Panc1 (cell line): Measurements from ENCODE around the gene SFTPB.

Experiments
- SIN3A ChIP-seq: IDR thresholded peaks from 2 replicates; pipeline ENCODE4 v1.6.1; 2012; ENCODE audit warnings: low read depth, mild to moderate bottlenecking, low read length, moderate library complexity, borderline replicate concordance; ENCODE audit not compliant: insufficient read depth
- TF ChIP-seq, protein P1 (sequence below): fragments of 450-650 bp; IDR thresholded peaks from 2 replicates; pipeline ENCODE4 v1.5.1; 2017; ENCODE audit warnings: mild to moderate bottlenecking

DNA sequence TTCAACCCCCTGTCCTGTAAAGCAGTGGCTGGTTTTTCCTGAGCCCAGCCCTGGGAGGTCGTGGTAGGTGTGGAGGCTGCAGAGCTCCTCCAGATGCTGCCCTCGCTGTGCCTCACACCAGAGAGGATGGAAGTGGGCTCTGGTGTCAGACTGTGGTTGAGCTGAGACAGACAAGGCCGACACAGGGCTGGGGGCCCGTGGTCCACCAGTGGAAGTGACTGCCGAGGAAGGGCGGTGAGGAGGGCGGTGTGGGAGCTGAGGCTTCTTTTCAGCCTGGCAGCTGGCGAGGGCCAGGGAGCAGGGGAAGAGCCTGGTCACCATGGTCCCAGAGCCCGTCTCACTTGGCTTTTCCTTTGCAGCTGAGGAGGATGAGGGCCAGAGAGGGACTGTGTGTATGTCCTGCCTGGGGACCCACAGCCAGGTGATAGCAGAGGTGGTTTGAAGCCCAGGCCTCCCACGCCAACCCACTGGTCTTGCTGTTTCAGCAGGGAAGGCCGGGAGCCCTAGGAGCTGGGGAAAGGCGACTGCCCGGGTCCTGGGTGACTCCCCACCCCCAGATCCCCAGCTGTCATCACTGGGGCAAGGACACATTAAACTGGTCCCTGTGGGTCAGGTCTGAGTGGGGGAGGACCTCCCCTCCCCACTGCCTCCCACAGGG is 8.5 kb downstream of the SFTPB start:
- TF ChIP-seq, protein P1, sequence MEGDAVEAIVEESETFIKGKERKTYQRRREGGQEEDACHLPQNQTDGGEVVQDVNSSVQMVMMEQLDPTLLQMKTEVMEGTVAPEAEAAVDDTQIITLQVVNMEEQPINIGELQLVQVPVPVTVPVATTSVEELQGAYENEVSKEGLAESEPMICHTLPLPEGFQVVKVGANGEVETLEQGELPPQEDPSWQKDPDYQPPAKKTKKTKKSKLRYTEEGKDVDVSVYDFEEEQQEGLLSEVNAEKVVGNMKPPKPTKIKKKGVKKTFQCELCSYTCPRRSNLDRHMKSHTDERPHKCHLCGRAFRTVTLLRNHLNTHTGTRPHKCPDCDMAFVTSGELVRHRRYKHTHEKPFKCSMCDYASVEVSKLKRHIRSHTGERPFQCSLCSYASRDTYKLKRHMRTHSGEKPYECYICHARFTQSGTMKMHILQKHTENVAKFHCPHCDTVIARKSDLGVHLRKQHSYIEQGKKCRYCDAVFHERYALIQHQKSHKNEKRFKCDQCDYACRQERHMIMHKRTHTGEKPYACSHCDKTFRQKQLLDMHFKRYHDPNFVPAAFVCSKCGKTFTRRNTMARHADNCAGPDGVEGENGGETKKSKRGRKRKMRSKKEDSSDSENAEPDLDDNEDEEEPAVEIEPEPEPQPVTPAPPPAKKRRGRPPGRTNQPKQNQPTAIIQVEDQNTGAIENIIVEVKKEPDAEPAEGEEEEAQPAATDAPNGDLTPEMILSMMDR, result no peak
- no peak for TF ChIP-seq SIN3A
